Measurements from ENCODE around the gene DDX42.

DNA sequence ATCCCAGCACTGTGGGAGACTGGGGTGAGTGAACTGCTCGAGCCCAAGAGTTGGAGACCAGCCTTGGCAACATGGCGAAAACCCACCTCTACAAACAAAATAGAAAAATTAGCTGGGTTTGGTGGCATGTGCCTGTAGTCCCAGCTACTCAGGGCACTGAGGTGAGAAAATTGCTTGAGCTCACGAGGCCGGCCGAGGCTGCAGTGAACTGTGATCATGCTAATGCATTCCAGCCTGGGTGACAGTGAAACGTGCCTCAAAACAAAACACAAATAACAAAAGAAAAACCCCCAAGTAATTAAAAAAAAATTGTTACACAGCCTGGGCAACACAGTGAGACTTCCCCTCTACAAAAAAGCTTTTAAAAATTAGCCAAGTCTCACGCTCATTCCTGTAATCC lies 5.5 kb upstream of the DDX42 start:
- TF ChIP-seq EZH2 (IDR thresholded peaks at IDR 0.05; ENCODE audit: borderline replicate concordance, insufficient read depth, low read length, poor library complexity, severe bottlenecking) (no peak), MXI1 (conservative IDR thresholded peaks at IDR 0.05; ENCODE audit: poor library complexity, severe bottlenecking) (no peak), RAD21 (conservative IDR thresholded peaks at IDR 0.05) (no peak), REST (IDR thresholded peaks at IDR 0.05; ENCODE audit: borderline replicate concordance) (no peak), POLR2AphosphoS5 (IDR thresholded peaks at IDR 0.05) (no peak), SMC3 (conservative IDR thresholded peaks at IDR 0.05; ENCODE audit: poor library complexity) (no peak), TAF1 (IDR thresholded peaks at IDR 0.05; ENCODE audit: low read depth) (no peak), EP300 (conservative IDR thresholded peaks at IDR 0.05; ENCODE audit: poor library complexity, severe bottlenecking) (no peak)
- TF ChIP-seq, protein P1, sequence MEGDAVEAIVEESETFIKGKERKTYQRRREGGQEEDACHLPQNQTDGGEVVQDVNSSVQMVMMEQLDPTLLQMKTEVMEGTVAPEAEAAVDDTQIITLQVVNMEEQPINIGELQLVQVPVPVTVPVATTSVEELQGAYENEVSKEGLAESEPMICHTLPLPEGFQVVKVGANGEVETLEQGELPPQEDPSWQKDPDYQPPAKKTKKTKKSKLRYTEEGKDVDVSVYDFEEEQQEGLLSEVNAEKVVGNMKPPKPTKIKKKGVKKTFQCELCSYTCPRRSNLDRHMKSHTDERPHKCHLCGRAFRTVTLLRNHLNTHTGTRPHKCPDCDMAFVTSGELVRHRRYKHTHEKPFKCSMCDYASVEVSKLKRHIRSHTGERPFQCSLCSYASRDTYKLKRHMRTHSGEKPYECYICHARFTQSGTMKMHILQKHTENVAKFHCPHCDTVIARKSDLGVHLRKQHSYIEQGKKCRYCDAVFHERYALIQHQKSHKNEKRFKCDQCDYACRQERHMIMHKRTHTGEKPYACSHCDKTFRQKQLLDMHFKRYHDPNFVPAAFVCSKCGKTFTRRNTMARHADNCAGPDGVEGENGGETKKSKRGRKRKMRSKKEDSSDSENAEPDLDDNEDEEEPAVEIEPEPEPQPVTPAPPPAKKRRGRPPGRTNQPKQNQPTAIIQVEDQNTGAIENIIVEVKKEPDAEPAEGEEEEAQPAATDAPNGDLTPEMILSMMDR (IDR thresholded peaks at IDR 0.05; ENCODE audit: poor library complexity, severe bottlenecking): no peak
